HCT116 (cell line): ENCODE data around the gene ICA1. TPM values are rescaled to one million over a fixed set of nuclear protein-coding genes. Genes with fewer than 3 reads are reported as not detected.

ENCODE experiments used
- ATAC-seq: fragments of 200-7000 bp; cut with Tn5 transposase; 2 replicates; pipeline ENCODE4 v1.9.1; 2020; ENCODE audit warnings: mild to moderate bottlenecking, moderate library complexity
- BruUV-seq: library from RNA; stranded (reverse); fragments of 400-500 nt; replicated peaks from 2 replicates; lab custom pipeline; 2021; lab: Mats Ljungman, UMichigan
- CTCF ChIA-PET: fragments of 300-600 bp; sonication (Branson Sonifier 250); formaldehyde crosslinking; loops from one replicate; lab custom pipeline; 2021; ENCODE audit warnings: antibody characterized with exemption; lab: Charles Lee
- POLR2A ChIA-PET: fragments of 300-600, 350-600 bp; sonication (Branson Sonifier 250); formaldehyde crosslinking; loops from one replicate; lab custom pipeline; 2021; ENCODE audit warnings: antibody characterized with exemption; lab: Charles Lee
- RAD21 ChIA-PET, 2 experiments: fragments of 300-600 bp; sonication (Branson Sonifier 250); formaldehyde crosslinking; loops; one replicate each; lab custom pipeline; 2023; ENCODE audit warnings: low total read pairs in 2 of 2; ENCODE audit not compliant: uncharacterized antibody in 2 of 2, unreplicated experiment in 2 of 2, low non-redundant PET in 1 of 2; lab: Charles Lee
- DNase-seq: peaks from one replicate; pipeline ENCODE4 v3.0.0-alpha.2; 2010; ENCODE audit warnings: low read depth, low spot score
- H2AFZ ChIP-seq: fragments of 200-600 bp; shearing (Covaris generic), sonication (generic); 2 replicates; pipeline ENCODE4 v1.6.1; 2017; ENCODE audit warnings: low read depth, mixed run types, mixed read lengths, antibody characterized with exemption, low read length; ENCODE audit not compliant: poor library complexity, severe bottlenecking
- H3K27ac ChIP-seq: 2 replicates; pipeline ENCODE4 v1.5.1; 2012; ENCODE audit warnings: low read depth, low read length
- H3K27me3 ChIP-seq: fragments of 200-600 bp; sonication (generic); 2 replicates; pipeline ENCODE4 v1.6.1; 2016; ENCODE audit warnings: mixed run types, low read length, mixed read lengths; ENCODE audit not compliant: insufficient read depth
- H3K36me3 ChIP-seq, 2 experiments: fragments of 200-500 bp in 1 of 2; fragments of 200-600 bp in 1 of 2; sonication (Bioruptor generic) in 1 of 2; sonication (generic) in 1 of 2; 2 replicates each; pipeline versions ENCODE4 v1.5.1 to v1.6.1; 2014 to 2016; ENCODE audit warnings: low read length in 2 of 2, inconsistent platforms in 1 of 2, mixed read lengths in 1 of 2, mixed run types in 1 of 2; ENCODE audit not compliant: insufficient read depth in 2 of 2, control insufficient read depth in 1 of 2
- H3K4me1 ChIP-seq, 2 experiments: fragments of 200-600 bp in 1 of 2; sonication (generic) in 1 of 2; 2 replicates each; pipeline versions ENCODE4 v1.5.1 to v1.6.1; 2012 to 2017; ENCODE audit warnings: low read length in 2 of 2, inconsistent platforms in 1 of 2, mild to moderate bottlenecking in 1 of 2, mixed read lengths in 1 of 2, mixed run types in 1 of 2, moderate library complexity in 1 of 2; ENCODE audit not compliant: insufficient read depth in 2 of 2, control insufficient read depth in 1 of 2
- H3K4me2 ChIP-seq: fragments of 200-600 bp; sonication (generic); 2 replicates; pipeline ENCODE4 v1.6.1; 2017; ENCODE audit warnings: mixed run types, low read length, mixed read lengths
- H3K4me3 ChIP-seq, 2 experiments: fragments of 200-600 bp in 1 of 2; sonication (generic) in 1 of 2; replicated peaks in 1 of 2; 2 replicates each; pipeline ENCODE4 v1.5.1; 2011 to 2016; ENCODE audit warnings: low read length in 2 of 2, control low read depth in 1 of 2, low read depth in 1 of 2, mild to moderate bottlenecking in 1 of 2, mixed read lengths in 1 of 2, mixed run types in 1 of 2
- H3K79me2 ChIP-seq: fragments of 200-600 bp; sonication (generic); 2 replicates; pipeline ENCODE4 v1.6.1; 2017; ENCODE audit warnings: mild to moderate bottlenecking, mixed run types, low read length, moderate library complexity, mixed read lengths; ENCODE audit not compliant: insufficient read depth
- H3K9ac ChIP-seq: fragments of 200-600 bp; sonication (generic); 2 replicates; pipeline ENCODE4 v1.6.1; 2016; ENCODE audit warnings: low read length, mixed read lengths
- H3K9me2 ChIP-seq: fragments of 200-600 bp; sonication (generic), shearing (Covaris generic); 2 replicates; pipeline ENCODE4 v1.6.1; 2017; ENCODE audit warnings: mixed run types, mild to moderate bottlenecking, moderate library complexity; ENCODE audit not compliant: insufficient read depth
- H3K9me3 ChIP-seq, 2 experiments: fragments of 200-500 bp in 1 of 2; fragments of 200-600 bp in 1 of 2; sonication (Bioruptor generic) in 1 of 2; sonication (generic) in 1 of 2; 2 replicates each; pipeline ENCODE4 v1.6.1; 2014 to 2017; ENCODE audit warnings: low read length in 2 of 2, mixed read lengths in 2 of 2, inconsistent platforms in 1 of 2, low read depth in 1 of 2, mild to moderate bottlenecking in 1 of 2, mixed run types in 1 of 2, moderate library complexity in 1 of 2; ENCODE audit not compliant: control insufficient read depth in 1 of 2, insufficient read depth in 1 of 2
- H4K20me1 ChIP-seq: fragments of 200-600 bp; sonication (generic), shearing (Covaris generic); 2 replicates; pipeline ENCODE4 v1.6.1; 2017; ENCODE audit warnings: mixed run types, mild to moderate bottlenecking, moderate library complexity; ENCODE audit not compliant: insufficient read depth
- CBX3 ChIP-seq: IDR thresholded peaks from 2 replicates; pipeline ENCODE4 v1.6.1; 2012; ENCODE audit warnings: low read depth
- EGR1 ChIP-seq: IDR thresholded peaks from 2 replicates; pipeline ENCODE4 v1.6.1; 2012; ENCODE audit warnings: low read depth
- EZH2 ChIP-seq: fragments of 200-600 bp; sonication (generic); IDR thresholded peaks from 2 replicates; pipeline ENCODE4 v1.6.1; 2017; ENCODE audit warnings: antibody characterized with exemption, mixed run types
- EZH2phosphoT487 ChIP-seq: fragments of 200-600 bp; IDR thresholded peaks from 2 replicates; pipeline ENCODE4 v1.6.1; 2018; ENCODE audit warnings: antibody characterized with exemption, borderline replicate concordance
- FOSL1 ChIP-seq: IDR thresholded peaks from 2 replicates; pipeline ENCODE4 v1.6.1; 2012; ENCODE audit warnings: low read depth
- JUND ChIP-seq: IDR thresholded peaks from 2 replicates; pipeline ENCODE4 v1.6.1; 2012
- POLR2AphosphoS5 ChIP-seq: IDR thresholded peaks from 2 replicates; pipeline ENCODE4 v1.6.1; 2011; ENCODE audit warnings: mild to moderate bottlenecking, low read depth, low read length, moderate library complexity
- SIN3A ChIP-seq: IDR thresholded peaks from 2 replicates; pipeline ENCODE4 v1.6.1; 2012; ENCODE audit warnings: low read depth
- TCF7L2 ChIP-seq: IDR thresholded peaks from 2 replicates; pipeline ENCODE4 v1.7.0; 2011; ENCODE audit warnings: borderline replicate concordance, inconsistent platforms; ENCODE audit not compliant: insufficient read depth, insufficient read length; ENCODE audit errors: extremely low read depth
- YY1 ChIP-seq: IDR thresholded peaks from 2 replicates; pipeline ENCODE4 v1.6.1; 2011; ENCODE audit warnings: low read length, low read depth, moderate library complexity, mild to moderate bottlenecking; ENCODE audit not compliant: insufficient replicate concordance; ENCODE audit errors: extremely low read depth
- ZFX ChIP-seq: fragments of 450-650 bp; IDR thresholded peaks from 2 replicates; pipeline ENCODE4 v1.6.1; 2017
- intact Hi-C: fragments of 100-400 bp; cut with micrococcal nuclease; formaldehyde crosslinking; loops from 2 replicates; pipeline ENCODE4 v1.10.0; 2022
- total RNA-seq: library from RNA; stranded (reverse); gene quantifications from one replicate; pipeline ENCODE4 v1.2.1, GENCODE V29; 2021; ENCODE audit not compliant: unreplicated experiment
- TF ChIP-seq, protein P1 (sequence below): IDR thresholded peaks from 2 replicates; pipeline ENCODE4 v1.6.1; 2012

ICA1 gene
- total RNA-seq, 1 experiment from 2014 or later, result 16.4 TPM

DNA sequence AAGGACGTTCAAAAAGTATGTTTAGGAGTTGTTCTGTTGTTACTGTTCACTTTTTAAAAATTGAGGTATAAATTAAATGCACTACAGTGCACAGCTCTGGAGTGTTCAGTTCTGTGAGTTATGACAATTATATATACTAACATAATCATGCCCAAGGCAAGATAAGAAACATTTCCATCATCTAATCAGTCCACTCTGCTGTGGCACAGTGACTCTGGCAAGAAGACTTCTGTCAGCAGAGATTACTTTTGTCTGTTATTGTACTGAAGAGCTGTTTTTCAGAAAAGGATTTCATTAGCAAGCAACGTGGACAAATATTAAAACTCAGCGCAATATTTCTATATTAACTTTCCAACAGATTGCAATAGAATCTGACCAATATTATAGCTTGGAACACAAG, 32.0 kb downstream of the ICA1 start:
- Histone ChIP-seq H3K79me2 (no peaks in the 10 kb centered on the region), H3K27me3 (no peaks in the 10 kb centered on the region), H3K9me3 (no peaks in the 10 kb centered on the region), H4K20me1 (no peaks in the 10 kb centered on the region), H3K4me1 (no peaks in the 10 kb centered on the region; a peak in 1 of 4 replicates), H3K9ac (no peak overlapping the region), H2AFZ (no peak overlapping the region), H3K4me3 (no peak overlapping the region), H3K9me2 (no peaks in the 10 kb centered on the region), H3K4me2 (no peak overlapping the region), H3K36me3 (no peaks in the 10 kb centered on the region), H3K27ac (no peak overlapping the region)
- no peak for DNase-seq
- ATAC-seq, result no peak
- BruUV-seq, result no TSS peak
- ChIA-PET POLR2A (no interaction called here), CTCF (no interaction called here), RAD21 (no interaction called here)
- intact Hi-C loops, result no loop called here
- TF ChIP-seq JUND (no peak), POLR2AphosphoS5 (no peak), EGR1 (no peak), CBX3 (no peak), EZH2 (no peak), FOSL1 (no peak), EZH2phosphoT487 (no peak), ZFX (no peak), SIN3A (no peak), TCF7L2 (no peak), YY1 (no peak)
- TF ChIP-seq, protein P1, sequence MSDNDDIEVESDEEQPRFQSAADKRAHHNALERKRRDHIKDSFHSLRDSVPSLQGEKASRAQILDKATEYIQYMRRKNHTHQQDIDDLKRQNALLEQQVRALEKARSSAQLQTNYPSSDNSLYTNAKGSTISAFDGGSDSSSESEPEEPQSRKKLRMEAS, result no peak
